ENCODE measurements around the gene FMN1.

Gene FMN1

DNA sequence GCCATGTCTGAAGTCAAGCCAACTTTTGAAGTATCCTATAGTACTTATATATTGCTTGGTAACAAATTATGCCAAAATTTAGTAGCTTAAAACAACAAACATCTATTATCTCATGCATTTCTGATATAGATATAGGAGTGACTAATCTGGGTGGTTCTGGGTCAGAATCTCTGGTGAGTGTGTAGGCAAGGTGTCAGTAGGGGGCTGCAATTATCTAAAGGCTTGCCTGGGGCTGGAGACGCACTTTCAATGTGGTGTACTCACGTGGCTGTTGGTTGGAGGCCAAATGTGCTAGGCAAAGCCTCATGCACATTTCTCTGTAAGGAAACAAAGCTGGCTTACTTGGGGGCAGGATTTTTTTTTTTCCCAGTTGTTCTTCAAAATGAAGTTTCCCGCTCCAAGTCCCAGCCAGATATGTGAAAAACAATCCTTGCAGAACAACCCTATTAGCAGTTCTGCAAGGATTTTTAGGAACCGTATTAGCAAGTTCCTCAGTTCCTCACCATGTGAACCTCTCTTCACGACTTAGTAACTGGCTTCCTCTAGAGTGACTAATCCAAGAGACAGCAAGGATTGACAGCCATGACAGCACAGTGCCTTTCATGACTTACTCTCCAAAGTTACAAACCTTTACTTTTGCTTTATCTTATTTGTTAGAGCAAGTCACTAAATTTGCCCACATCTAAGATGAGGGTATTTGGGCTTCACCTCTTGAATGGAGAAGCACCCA lies 450.9 kb downstream of the FMN1 start:
- no peak for DNase-seq (ENCODE audit: low read depth)
- TF ChIP-seq, protein P1, sequence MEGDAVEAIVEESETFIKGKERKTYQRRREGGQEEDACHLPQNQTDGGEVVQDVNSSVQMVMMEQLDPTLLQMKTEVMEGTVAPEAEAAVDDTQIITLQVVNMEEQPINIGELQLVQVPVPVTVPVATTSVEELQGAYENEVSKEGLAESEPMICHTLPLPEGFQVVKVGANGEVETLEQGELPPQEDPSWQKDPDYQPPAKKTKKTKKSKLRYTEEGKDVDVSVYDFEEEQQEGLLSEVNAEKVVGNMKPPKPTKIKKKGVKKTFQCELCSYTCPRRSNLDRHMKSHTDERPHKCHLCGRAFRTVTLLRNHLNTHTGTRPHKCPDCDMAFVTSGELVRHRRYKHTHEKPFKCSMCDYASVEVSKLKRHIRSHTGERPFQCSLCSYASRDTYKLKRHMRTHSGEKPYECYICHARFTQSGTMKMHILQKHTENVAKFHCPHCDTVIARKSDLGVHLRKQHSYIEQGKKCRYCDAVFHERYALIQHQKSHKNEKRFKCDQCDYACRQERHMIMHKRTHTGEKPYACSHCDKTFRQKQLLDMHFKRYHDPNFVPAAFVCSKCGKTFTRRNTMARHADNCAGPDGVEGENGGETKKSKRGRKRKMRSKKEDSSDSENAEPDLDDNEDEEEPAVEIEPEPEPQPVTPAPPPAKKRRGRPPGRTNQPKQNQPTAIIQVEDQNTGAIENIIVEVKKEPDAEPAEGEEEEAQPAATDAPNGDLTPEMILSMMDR (IDR thresholded peaks at IDR 0.05; ENCODE audit: control insufficient read depth, insufficient read depth, low read depth, low read length, missing control alignments) = no peak
- H3K4me3 ChIP-seq (ENCODE audit: control insufficient read depth, low read depth, low read length) = no peak overlapping the region

DNA sequence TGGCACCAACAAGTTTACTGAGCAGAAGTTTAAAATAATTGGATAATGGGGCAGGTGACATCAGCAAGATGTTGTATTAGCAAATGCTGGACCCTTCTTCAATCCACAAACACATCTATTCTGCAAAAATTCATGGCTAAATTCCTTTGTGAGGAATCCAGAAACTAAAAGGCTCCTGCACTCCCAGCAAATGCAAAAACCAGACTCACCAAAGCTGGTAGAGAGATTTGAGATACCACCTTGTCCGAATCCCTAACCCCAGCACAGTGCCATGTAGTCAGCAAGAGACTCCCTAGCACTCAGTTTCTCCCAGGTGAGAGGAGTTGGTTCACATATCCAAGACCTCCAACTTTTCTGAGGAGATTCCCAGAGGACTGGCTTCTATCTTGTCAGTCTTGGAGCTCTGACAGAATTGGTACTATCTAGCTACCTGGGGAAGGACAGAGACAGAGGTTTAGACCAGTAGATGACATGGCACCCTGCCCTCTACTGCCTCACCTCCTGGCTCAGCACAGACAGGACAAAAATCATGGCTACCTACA lies 454.9 kb downstream of the FMN1 start:
- TF ChIP-seq, protein P1 (IDR thresholded peaks at IDR 0.05; ENCODE audit: control insufficient read depth, insufficient read depth, low read depth, low read length, missing control alignments) = no peak
- DNase-seq (ENCODE audit: low read depth) = no peak
- H3K4me3 ChIP-seq (ENCODE audit: control insufficient read depth, low read depth, low read length) = no peak overlapping the region

DNA sequence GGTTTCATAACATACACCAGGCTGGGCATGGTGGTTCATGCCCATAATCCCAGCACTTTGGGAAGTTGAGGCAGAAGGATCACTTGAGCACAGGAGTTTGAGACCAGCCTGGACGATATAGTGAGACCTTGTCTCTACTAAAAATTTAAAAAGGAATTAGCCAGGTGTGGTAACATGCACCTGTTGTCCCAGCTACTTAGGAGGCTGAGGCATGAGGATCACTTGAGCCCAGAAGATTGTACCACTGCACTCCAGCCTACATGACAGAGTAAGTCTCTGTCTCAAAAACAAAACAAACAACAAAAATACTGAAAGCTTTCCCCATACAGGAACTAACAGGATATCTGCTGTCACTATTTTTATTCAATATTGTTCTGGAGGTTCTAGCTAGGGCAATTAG lies 455.8 kb downstream of the FMN1 start:
- H3K4me3 ChIP-seq (ENCODE audit: control insufficient read depth, low read depth, low read length) = no peak overlapping the region
- TF ChIP-seq, protein P1 (IDR thresholded peaks at IDR 0.05; ENCODE audit: control insufficient read depth, insufficient read depth, low read depth, low read length, missing control alignments) = no peak

DNA sequence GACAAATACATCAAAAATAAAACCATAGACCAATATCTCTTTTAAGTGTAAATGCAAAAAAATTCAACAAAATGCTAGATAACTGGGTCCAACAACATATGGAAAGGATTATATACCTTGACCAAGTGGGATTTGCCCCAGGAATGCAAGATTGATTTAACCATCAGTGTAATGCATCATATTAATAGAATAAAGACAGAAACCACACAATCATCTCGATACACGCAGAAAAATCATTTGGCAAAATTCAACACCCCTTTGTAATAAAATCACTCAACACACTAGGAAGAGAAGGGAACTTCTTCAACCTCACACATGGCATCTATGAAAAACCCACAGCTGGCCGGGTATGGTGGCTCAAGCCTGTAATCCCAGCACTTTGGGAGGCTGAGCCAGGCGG lies 457.2 kb downstream of the FMN1 start:
- TF ChIP-seq, protein P1 (IDR thresholded peaks at IDR 0.05; ENCODE audit: control insufficient read depth, insufficient read depth, low read depth, low read length, missing control alignments) = no peak
- H3K4me3 ChIP-seq (ENCODE audit: control insufficient read depth, low read depth, low read length) = no peak overlapping the region
- DNase-seq (ENCODE audit: low read depth) = no peak

More for the DNA sequence above, 455.8 kb downstream of the FMN1 start:
- DNase-seq (ENCODE audit: low read depth) = no peak

DNA sequence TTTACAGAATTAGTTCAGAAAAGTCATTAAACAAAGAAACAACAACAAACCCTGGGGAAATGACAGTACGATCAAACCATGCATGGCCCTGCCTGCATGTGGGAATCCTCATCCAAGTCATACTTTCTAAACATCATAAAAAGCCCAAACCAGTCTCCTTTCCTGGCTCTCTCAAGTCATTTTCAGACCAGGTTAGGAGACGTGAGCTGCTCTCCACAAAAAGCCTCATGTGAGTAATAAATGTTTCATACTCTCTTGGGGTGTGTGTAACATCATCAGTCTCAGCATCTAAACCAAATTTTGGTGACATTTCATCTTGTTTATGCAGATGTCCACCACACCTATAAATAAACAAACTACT lies 457.8 kb downstream of the FMN1 start:
- DNase-seq (ENCODE audit: low read depth) = no peak
- TF ChIP-seq, protein P1 (IDR thresholded peaks at IDR 0.05; ENCODE audit: control insufficient read depth, insufficient read depth, low read depth, low read length, missing control alignments) = no peak
- no peak overlapping the region for H3K4me3 ChIP-seq (ENCODE audit: control insufficient read depth, low read depth, low read length)

DNA sequence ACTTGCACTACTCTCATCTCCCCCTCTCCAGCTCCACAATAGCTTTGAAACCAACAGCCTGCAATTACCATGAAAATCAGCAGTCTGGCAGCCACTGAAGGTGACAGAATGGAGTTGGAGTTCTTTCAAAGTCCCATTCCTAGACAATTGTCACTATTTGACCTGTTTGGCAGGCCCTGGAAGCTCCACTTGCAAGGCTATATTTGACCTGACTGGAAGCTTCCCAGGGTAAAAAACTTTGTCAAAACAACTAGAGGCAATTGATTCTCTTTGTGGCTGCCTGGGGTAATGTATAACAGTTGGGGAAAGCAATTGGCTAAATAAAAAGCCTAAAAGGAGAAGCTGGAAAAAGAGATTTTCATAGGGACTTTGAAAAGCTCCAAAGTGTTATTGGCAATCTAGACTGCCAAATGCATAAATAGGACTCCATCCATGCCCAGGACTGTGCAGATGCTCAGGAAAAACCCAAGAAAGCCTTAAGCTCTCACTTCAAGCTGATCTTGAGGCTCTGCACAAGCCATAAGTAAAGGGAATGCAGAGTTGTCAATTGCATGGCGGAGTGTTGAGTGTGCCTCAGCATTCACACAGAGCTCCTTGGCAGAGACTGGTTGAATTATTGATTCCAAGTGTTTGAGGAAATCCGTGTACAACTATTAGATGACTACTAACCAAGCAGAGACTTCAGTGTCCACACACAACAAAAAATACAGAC lies 458.4 kb downstream of the FMN1 start:
- DNase-seq (ENCODE audit: low read depth) = no peak
- H3K4me3 ChIP-seq (ENCODE audit: control insufficient read depth, low read depth, low read length) = no peak overlapping the region
- TF ChIP-seq, protein P1 (IDR thresholded peaks at IDR 0.05; ENCODE audit: control insufficient read depth, insufficient read depth, low read depth, low read length, missing control alignments) = no peak

Measured in AG09309 (cell line).